NCI-H1048 (cell line): Measurements from ENCODE around the gene CD93.

Experiments
- DNase-seq: peaks from one replicate; lab custom pipeline; 2025; lab: John Stamatoyannopoulos, UW

Gene CD93

GRCh38 chr20:23097636-23098580 lies 11.8 kb upstream of the CD93 start:
- DNase-seq: no peak

GRCh38 chr20:23096986-23097520 lies 10.9 kb upstream of the CD93 start:
- DNase-seq: no peak

GRCh38 chr20:23096097-23096496 lies 10.0 kb upstream of the CD93 start:
- no peak for DNase-seq

- no peak for DNase-seq
Observed at GRCh38 chr20:23095499-23095898, 9.4 kb upstream of the CD93 start.

GRCh38 chr20:23094927-23095326 lies 8.8 kb upstream of the CD93 start:
- DNase-seq: no peak

- no peak for DNase-seq
Observed at GRCh38 chr20:23094213-23094896, 8.2 kb upstream of the CD93 start.

- no peak for DNase-seq
Observed at GRCh38 chr20:23093613-23094012, 7.5 kb upstream of the CD93 start.

- no peak for DNase-seq
Observed at GRCh38 chr20:23092861-23093495, 6.9 kb upstream of the CD93 start.

- no peak for DNase-seq
Observed at GRCh38 chr20:23092384-23092756, 6.2 kb upstream of the CD93 start.

- DNase-seq: no peak
Observed at GRCh38 chr20:23091721-23092383, 5.7 kb upstream of the CD93 start.

- DNase-seq: no peak
Observed at GRCh38 chr20:23090878-23091277, 4.8 kb upstream of the CD93 start.

GRCh38 chr20:23090147-23090546 lies 4.0 kb upstream of the CD93 start:
- DNase-seq: no peak

GRCh38 chr20:23088866-23089265 lies 2.7 kb upstream of the CD93 start:
- DNase-seq: no peak

- DNase-seq: no peak
Observed at GRCh38 chr20:23087587-23088251, 1.6 kb upstream of the CD93 start.

GRCh38 chr20:23086931-23087411 lies 847 bp upstream of the CD93 start:
- DNase-seq: no peak

- no peak for DNase-seq
Observed at GRCh38 chr20:23085436-23086055, 578 bp downstream of the CD93 start.

- DNase-seq: no peak
Observed at GRCh38 chr20:23084845-23085365, 1.2 kb downstream of the CD93 start.

GRCh38 chr20:23084282-23084844 lies 1.8 kb downstream of the CD93 start:
- no peak for DNase-seq

GRCh38 chr20:23083553-23084220 lies 2.4 kb downstream of the CD93 start:
- no peak for DNase-seq
